HepG2 (cell line): ENCODE results near the gene FANCG. TPM values are rescaled to one million over a fixed set of nuclear protein-coding genes. Genes with fewer than 3 reads are reported as not detected.

Experiments
- ARNT ChIP-seq: fragments of 450-650 bp; IDR thresholded peaks from 2 replicates; pipeline ENCODE4 v1.6.1; 2017
- ARNTL ChIP-seq: sonication (generic); formaldehyde crosslinking; IDR thresholded peaks from 2 replicates; pipeline ENCODE4 v1.4.0; 2020; ENCODE audit warnings: mild to moderate bottlenecking, missing genetic modification reagents
- ATF1 ChIP-seq: IDR thresholded peaks from 2 replicates; pipeline ENCODE4 v1.6.1; 2016; ENCODE audit warnings: mild to moderate bottlenecking, control low read depth
- DRAP1 ChIP-seq: IDR thresholded peaks from 2 replicates; pipeline ENCODE4 v1.6.1; 2016; ENCODE audit warnings: missing genetic modification reagents, missing compliant biosample characterization
- E2F2 ChIP-seq: sonication (generic); formaldehyde crosslinking; IDR thresholded peaks from 2 replicates; pipeline ENCODE4 v1.4.0; 2020; ENCODE audit warnings: missing genetic modification reagents, borderline replicate concordance
- FOXC1 ChIP-seq: sonication (generic); formaldehyde crosslinking; IDR thresholded peaks from 2 replicates; pipeline ENCODE4 v1.8.0; 2022; ENCODE audit warnings: mild to moderate bottlenecking, missing genetic modification reagents, borderline replicate concordance
- HOXA3 ChIP-seq: sonication (generic); formaldehyde crosslinking; IDR thresholded peaks from 2 replicates; pipeline ENCODE4 v1.5.0; 2020; ENCODE audit warnings: missing genetic modification reagents
- MAFK ChIP-seq, 2 experiments: IDR thresholded peaks in 1 of 2; conservative IDR thresholded peaks in 1 of 2; 2 replicates each; pipeline ENCODE4 v1.6.1; 2011; ENCODE audit warnings: improper control_type of control experiment in 2 of 2, low read length in 2 of 2
- MEIS1 ChIP-seq: sonication (generic); formaldehyde crosslinking; IDR thresholded peaks from 2 replicates; pipeline ENCODE4 v1.9.0; 2021; ENCODE audit warnings: mild to moderate bottlenecking, missing genetic modification reagents, moderate library complexity, borderline replicate concordance
- MXD4 ChIP-seq: IDR thresholded peaks from 2 replicates; pipeline ENCODE4 v1.6.1; 2016; ENCODE audit warnings: mild to moderate bottlenecking, missing biosample characterization, missing genetic modification reagents
- NCOA2 ChIP-seq: sonication (generic); formaldehyde crosslinking; IDR thresholded peaks from 2 replicates; pipeline ENCODE4 v1.8.0; 2022; ENCODE audit warnings: inconsistent platforms
- NR2F2 ChIP-seq: IDR thresholded peaks from 2 replicates; pipeline ENCODE4 v1.6.1; 2012; ENCODE audit warnings: low read depth, inconsistent platforms, borderline replicate concordance
- PHF21A ChIP-seq: sonication (generic); formaldehyde crosslinking; IDR thresholded peaks from 2 replicates; pipeline ENCODE4 v1.5.0; 2020; ENCODE audit warnings: mild to moderate bottlenecking, missing genetic modification reagents
- TOPORS ChIP-seq: sonication (generic); formaldehyde crosslinking; IDR thresholded peaks from 2 replicates; pipeline ENCODE4 v1.8.0; 2023; ENCODE audit warnings: mild to moderate bottlenecking, missing genetic modification reagents
- ZKSCAN1 ChIP-seq: fragments of 150-350 bp; IDR thresholded peaks from 2 replicates; pipeline ENCODE4 v1.6.1; 2014; ENCODE audit warnings: low read length
- ZMYM4 ChIP-seq: sonication (generic); formaldehyde crosslinking; IDR thresholded peaks from 2 replicates; pipeline ENCODE4 v1.8.1; 2023; ENCODE audit warnings: mild to moderate bottlenecking, missing genetic modification reagents
- ZNF777 ChIP-seq: sonication (generic); formaldehyde crosslinking; IDR thresholded peaks from 2 replicates; pipeline ENCODE4 v1.4.0; 2020; ENCODE audit warnings: missing genetic modification reagents
- ZNF883 ChIP-seq: sonication (generic); formaldehyde crosslinking; IDR thresholded peaks from 2 replicates; pipeline ENCODE4 v1.5.1; 2020; ENCODE audit warnings: mild to moderate bottlenecking, missing genetic modification reagents; ENCODE audit errors: not compliant biosample characterization
- polyA plus RNA-seq, 8 experiments: library from polyadenylated mRNA; depleted of rRNA in 3 of 8; stranded (reverse) in 7 of 8; unstranded in 1 of 8; fragments of >200 nt; fragmentation: Illumina TruSeq in 4 of 8; extraction: Trizol in 4 of 8; gene quantifications; 2 replicates each; pipeline versions ENCODE4 v1.2.1 to v1.2.3, GENCODE V29; 2011 to 2016; ENCODE audit warnings: low read depth in 4 of 8, missing spikeins in 1 of 8, mixed read lengths in 1 of 8; ENCODE audit not compliant: insufficient read depth in 1 of 8
- total RNA-seq, 5 experiments: library from RNA; depleted of rRNA; stranded (reverse); fragments of >200 nt; fragmentation: Illumina TruSeq; extraction: Trizol; gene quantifications; 2 replicates each; pipeline ENCODE4 v1.2.3, GENCODE V29; 2016; ENCODE audit warnings: low read depth in 1 of 5
- TF ChIP-seq, protein P1 (sequence below): sonication (generic); formaldehyde crosslinking; IDR thresholded peaks from 2 replicates; pipeline ENCODE4 v1.4.0; 2020; ENCODE audit warnings: missing genetic modification reagents, mild to moderate bottlenecking, borderline replicate concordance
- TF ChIP-seq, protein P2 (sequence below): sonication (generic); IDR thresholded peaks from 2 replicates; pipeline ENCODE4 v1.6.1; 2016; ENCODE audit warnings: low read depth, borderline replicate concordance
- TF ChIP-seq, protein P3 (sequence below): IDR thresholded peaks from 2 replicates; pipeline ENCODE4 v1.6.1; 2012; ENCODE audit warnings: inconsistent platforms
- TF ChIP-seq, protein P4 (sequence below), 2 experiments: sonication (generic) in 1 of 2; formaldehyde crosslinking in 1 of 2; IDR thresholded peaks; 2 replicates each; pipeline versions ENCODE4 v1.4.0 to v1.6.1; 2016 to 2020; ENCODE audit warnings: borderline replicate concordance in 1 of 2, low read depth in 1 of 2, mild to moderate bottlenecking in 1 of 2, missing genetic modification reagents in 1 of 2

Gene FANCG
- total and polyA plus RNA-seq, 2 of the 13 experiments (the other 11 are each of a cell fraction or from before 2014, with no cell fraction given) = 14.4 to 45.1 TPM

DNA sequence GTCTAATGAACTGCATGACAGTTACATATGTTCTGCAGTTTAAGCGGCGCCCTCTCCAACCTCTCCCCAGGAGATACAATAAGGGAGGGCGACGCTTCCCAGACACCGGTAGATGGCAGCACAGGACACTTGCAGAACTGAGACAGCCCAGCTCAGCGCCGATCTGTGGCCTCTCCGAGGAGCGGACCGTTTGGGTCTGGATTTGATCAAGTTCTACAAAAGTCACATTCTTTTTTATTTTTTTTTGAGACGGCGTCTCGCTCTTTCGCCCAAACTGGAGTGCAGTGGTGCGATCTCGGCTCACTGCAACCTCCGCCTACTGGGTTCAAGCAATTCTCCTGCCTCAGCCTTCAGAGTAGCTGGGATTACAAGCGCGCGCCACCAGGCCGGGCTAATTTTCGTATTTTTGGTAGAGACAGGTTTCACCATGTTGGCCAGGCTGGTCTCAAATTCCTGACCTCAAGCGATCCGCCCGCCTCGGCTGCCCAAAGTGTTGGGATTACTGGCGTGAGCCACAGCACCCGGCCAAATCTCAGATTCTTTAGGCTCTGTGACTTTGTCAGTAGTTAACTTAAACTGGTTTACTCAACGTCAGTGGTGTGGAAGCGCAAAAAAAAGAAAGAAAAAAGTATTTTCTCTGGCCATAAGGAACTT lies 37.3 kb upstream of the FANCG start (continued):
- TF ChIP-seq E2F2 (CRISPR knock-in tag) (no peak), PHF21A (CRISPR knock-in tag) (peak; percentile 61; the same call in 1 of the 2 replicates), ZNF883 (no peak), DRAP1 (CRISPR knock-in tag) (0 out of 2 replicates have a peak, but pooled peaks have one; percentile 30), NCOA2 (CRISPR knock-in tag) (0 out of 2 replicates have a peak, but pooled peaks have one; percentile 8), MXD4 (CRISPR knock-in tag) (peak; percentile 23; the same call in 1 of the 2 replicates), ARNT (no peak), TOPORS (CRISPR knock-in tag) (no peak), ZNF777 (peak; percentile 33; the same call in 1 of the 2 replicates), ZMYM4 (no peak; the same call in 1 of the 2 replicates), NR2F2 (0 out of 2 replicates have a peak, but pooled peaks have one; percentile 10), ZKSCAN1 (no peak), ATF1 (CRISPR knock-in tag) (no peak), FOXC1 (no peak), MEIS1 (CRISPR knock-in tag) (0 out of 2 replicates have a peak, but pooled peaks have one; percentile 7), MAFK (conservative IDR thresholded peaks at IDR 0.05 in 1 of 2, IDR thresholded peaks at IDR 0.05 in 1 of 2; ENCODE audit: low read length in 2 of 2) (no peak), HOXA3 (CRISPR knock-in tag) (no peak), ARNTL (CRISPR knock-in tag) (no peak)
- TF ChIP-seq, protein P1, sequence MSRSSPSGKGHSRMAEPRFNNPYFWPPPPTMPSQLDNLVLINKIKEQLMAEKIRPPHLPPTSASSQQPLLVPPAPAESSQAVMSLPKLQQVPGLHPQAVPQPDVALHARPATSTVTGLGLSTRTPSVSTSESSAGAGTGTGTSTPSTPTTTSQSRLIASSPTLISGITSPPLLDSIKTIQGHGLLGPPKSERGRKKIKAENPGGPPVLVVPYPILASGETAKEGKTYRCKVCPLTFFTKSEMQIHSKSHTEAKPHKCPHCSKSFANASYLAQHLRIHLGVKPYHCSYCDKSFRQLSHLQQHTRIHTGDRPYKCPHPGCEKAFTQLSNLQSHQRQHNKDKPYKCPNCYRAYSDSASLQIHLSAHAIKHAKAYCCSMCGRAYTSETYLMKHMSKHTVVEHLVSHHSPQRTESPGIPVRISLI (CRISPR knock-in tag) = 0 out of 2 replicates have a peak, but pooled peaks have one; percentile 43
- TF ChIP-seq, protein P2, sequence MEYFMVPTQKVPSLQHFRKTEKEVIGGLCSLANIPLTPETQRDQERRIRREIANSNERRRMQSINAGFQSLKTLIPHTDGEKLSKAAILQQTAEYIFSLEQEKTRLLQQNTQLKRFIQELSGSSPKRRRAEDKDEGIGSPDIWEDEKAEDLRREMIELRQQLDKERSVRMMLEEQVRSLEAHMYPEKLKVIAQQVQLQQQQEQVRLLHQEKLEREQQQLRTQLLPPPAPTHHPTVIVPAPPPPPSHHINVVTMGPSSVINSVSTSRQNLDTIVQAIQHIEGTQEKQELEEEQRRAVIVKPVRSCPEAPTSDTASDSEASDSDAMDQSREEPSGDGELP = 0 out of 2 replicates have a peak, but pooled peaks have one; percentile 20
- TF ChIP-seq, protein P3, sequence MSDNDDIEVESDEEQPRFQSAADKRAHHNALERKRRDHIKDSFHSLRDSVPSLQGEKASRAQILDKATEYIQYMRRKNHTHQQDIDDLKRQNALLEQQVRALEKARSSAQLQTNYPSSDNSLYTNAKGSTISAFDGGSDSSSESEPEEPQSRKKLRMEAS = peak; percentile 30; the same call in 1 of the 2 replicates
- TF ChIP-seq, protein P4, sequence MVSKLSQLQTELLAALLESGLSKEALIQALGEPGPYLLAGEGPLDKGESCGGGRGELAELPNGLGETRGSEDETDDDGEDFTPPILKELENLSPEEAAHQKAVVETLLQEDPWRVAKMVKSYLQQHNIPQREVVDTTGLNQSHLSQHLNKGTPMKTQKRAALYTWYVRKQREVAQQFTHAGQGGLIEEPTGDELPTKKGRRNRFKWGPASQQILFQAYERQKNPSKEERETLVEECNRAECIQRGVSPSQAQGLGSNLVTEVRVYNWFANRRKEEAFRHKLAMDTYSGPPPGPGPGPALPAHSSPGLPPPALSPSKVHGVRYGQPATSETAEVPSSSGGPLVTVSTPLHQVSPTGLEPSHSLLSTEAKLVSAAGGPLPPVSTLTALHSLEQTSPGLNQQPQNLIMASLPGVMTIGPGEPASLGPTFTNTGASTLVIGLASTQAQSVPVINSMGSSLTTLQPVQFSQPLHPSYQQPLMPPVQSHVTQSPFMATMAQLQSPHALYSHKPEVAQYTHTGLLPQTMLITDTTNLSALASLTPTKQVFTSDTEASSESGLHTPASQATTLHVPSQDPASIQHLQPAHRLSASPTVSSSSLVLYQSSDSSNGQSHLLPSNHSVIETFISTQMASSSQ (IDR thresholded peaks at IDR 0.05; ENCODE audit: low read depth) = no peak
- TF ChIP-seq, protein P4 (CRISPR knock-in tag; IDR thresholded peaks at IDR 0.05; ENCODE audit: borderline replicate concordance) = 0 out of 2 replicates have a peak, but pooled peaks have one; percentile 45
